WTC11 (cell line): ENCODE results near the gene FRMD8. TPM values are rescaled to one million over a fixed set of nuclear protein-coding genes. Genes with fewer than 3 reads are reported as not detected.

Experiments used
- ATAC-seq: fragments of 200-7000 bp; cut with Tn5 transposase; 2 replicates; pipeline ENCODE4 v1.10.0; 2021; ENCODE audit warnings: mild to moderate bottlenecking, moderate library complexity
- CTCF ChIA-PET: fragments of 300-600 bp; sonication (Branson Sonifier 250); formaldehyde crosslinking; loops from one replicate; lab custom pipeline; 2021; ENCODE audit warnings: antibody characterized with exemption; lab: Charles Lee
- POLR2A ChIA-PET: fragments of 350-600 bp; sonication (Branson Sonifier 250); formaldehyde crosslinking; loops from one replicate; lab custom pipeline; 2021; ENCODE audit warnings: antibody characterized with exemption; lab: Charles Lee
- DNase-seq: peaks from one replicate; pipeline ENCODE4 v3.0.0; 2021; ENCODE audit warnings: low spot score
- H3K27ac Mint-ChIP-seq: 2 replicates; pipeline ENCODE4 v1.8.0; 2021; ENCODE audit warnings: mixed read lengths
- H3K27me3 Mint-ChIP-seq: 2 replicates; pipeline ENCODE4 v1.8.0; 2021; ENCODE audit warnings: low read depth, mild to moderate bottlenecking, moderate library complexity, mixed read lengths
- H3K36me3 Mint-ChIP-seq: 2 replicates; pipeline ENCODE4 v1.8.0; 2021; ENCODE audit warnings: mixed read lengths
- H3K4me1 Mint-ChIP-seq: 2 replicates; pipeline ENCODE4 v1.8.0; 2022; ENCODE audit warnings: mixed read lengths
- H3K4me3 Mint-ChIP-seq: 2 replicates; pipeline ENCODE4 v1.8.0; 2021; ENCODE audit warnings: mild to moderate bottlenecking, moderate library complexity, mixed read lengths
- H3K9me3 Mint-ChIP-seq: 2 replicates; pipeline ENCODE4 v1.8.0; 2021; ENCODE audit warnings: mixed read lengths
- ATF1 ChIP-seq: sonication (generic); formaldehyde crosslinking; IDR thresholded peaks from 2 replicates; pipeline ENCODE4 v1.8.1; 2023; ENCODE audit warnings: mild to moderate bottlenecking, moderate library complexity, missing genetic modification reagents
- ATF6 ChIP-seq: sonication (generic); formaldehyde crosslinking; IDR thresholded peaks from 2 replicates; pipeline ENCODE4 v1.8.1; 2023; ENCODE audit warnings: mild to moderate bottlenecking, missing genetic modification reagents
- GTF2I ChIP-seq: fragments of 250-450 bp; sonication (Bioruptor Pico); conservative IDR thresholded peaks from 2 replicates; pipeline ENCODE4 v1.4.0; 2021; ENCODE audit warnings: mild to moderate bottlenecking
- MAX ChIP-seq: sonication (generic); formaldehyde crosslinking; IDR thresholded peaks from 2 replicates; pipeline ENCODE4 v1.8.0; 2022; ENCODE audit warnings: mild to moderate bottlenecking, missing genetic modification reagents
- MLX ChIP-seq: sonication (generic); formaldehyde crosslinking; IDR thresholded peaks from 2 replicates; pipeline ENCODE4 v1.8.1; 2023; ENCODE audit warnings: mild to moderate bottlenecking, missing genetic modification reagents, moderate library complexity
- MXD4 ChIP-seq: fragments of 250-450 bp; sonication (Bioruptor Pico); IDR thresholded peaks from 2 replicates; pipeline ENCODE4 v1.8.0; 2021; ENCODE audit warnings: mild to moderate bottlenecking, moderate library complexity, borderline replicate concordance
- MYBL2 ChIP-seq: sonication (generic); formaldehyde crosslinking; IDR thresholded peaks from 2 replicates; pipeline ENCODE4 v1.8.1; 2023; ENCODE audit warnings: mild to moderate bottlenecking, moderate library complexity, missing genetic modification reagents
- NFATC4 ChIP-seq: fragments of 250-450 bp; sonication (Bioruptor Pico); IDR thresholded peaks from 2 replicates; pipeline ENCODE4 v1.9.0; 2021; ENCODE audit warnings: mild to moderate bottlenecking
- RELA ChIP-seq: sonication (generic); formaldehyde crosslinking; IDR thresholded peaks from 2 replicates; pipeline ENCODE4 v1.8.1; 2022; ENCODE audit warnings: missing genetic modification reagents, mild to moderate bottlenecking, borderline replicate concordance
- RORB ChIP-seq: fragments of 250-450 bp; sonication (Bioruptor Pico); IDR thresholded peaks from 2 replicates; pipeline ENCODE4 v1.9.0; 2021; ENCODE audit warnings: mild to moderate bottlenecking
- SMAD3 ChIP-seq: sonication (generic); formaldehyde crosslinking; IDR thresholded peaks from 2 replicates; pipeline ENCODE4 v1.8.0; 2022; ENCODE audit warnings: missing genetic modification reagents, mild to moderate bottlenecking, borderline replicate concordance
- TEAD4 ChIP-seq: sonication (generic); formaldehyde crosslinking; IDR thresholded peaks from 2 replicates; pipeline ENCODE4 v1.8.0; 2022; ENCODE audit warnings: mild to moderate bottlenecking, missing genetic modification reagents
- ZNF281 ChIP-seq: sonication (generic); formaldehyde crosslinking; IDR thresholded peaks from 2 replicates; pipeline ENCODE4 v1.8.0; 2023; ENCODE audit warnings: mild to moderate bottlenecking, missing genetic modification reagents
- ZNF532 ChIP-seq: fragments of 250-450 bp; sonication (Bioruptor Pico); IDR thresholded peaks from 2 replicates; pipeline ENCODE4 v1.9.0; 2021; ENCODE audit warnings: mild to moderate bottlenecking, borderline replicate concordance
- total RNA-seq: library from RNA; stranded (reverse); gene quantifications from 3 replicates; pipeline ENCODE4 v1.2.3, GENCODE V29; 2021

FRMD8 gene
- total RNA-seq, 1 experiment from 2014 or later = 23.7 TPM

GRCh38 chr11:65431451-65432099 lies 45.1 kb downstream of the FRMD8 start:
- Mint-ChIP-seq H3K4me3 (no peak overlapping the region), H3K36me3 (no peaks in the 10 kb centered on the region), H3K27ac (no peak overlapping the region), H3K4me1 (peaks cover 38% of the 10 kb centered on the region), H3K9me3 (no peaks in the 10 kb centered on the region), H3K27me3 (no peaks in the 10 kb centered on the region)
- POLR2A ChIA-PET = no interaction called here
- TF ChIP-seq GTF2I (CRISPR knock-in tag) = no peak
- no peak for TF ChIP-seq SMAD3 (CRISPR knock-in tag)
- TF ChIP-seq ATF6 (CRISPR knock-in tag) = no peak
- TF ChIP-seq TEAD4 (CRISPR knock-in tag) = no peak
- TF ChIP-seq NFATC4 (CRISPR knock-in tag) = no peak
- no peak for TF ChIP-seq MLX (CRISPR knock-in tag)
- TF ChIP-seq MYBL2 (CRISPR knock-in tag) = no peak
- TF ChIP-seq RORB (CRISPR knock-in tag) = no peak
- TF ChIP-seq ZNF532 = no peak
- no peak for TF ChIP-seq ATF1 (CRISPR knock-in tag)
- TF ChIP-seq ZNF281 (CRISPR knock-in tag) = no peak
- TF ChIP-seq MXD4 = no peak
- DNase-seq = no peak
- CTCF ChIA-PET = interaction anchor here (1.0 to 1.4 kb wide), 3 partner anchors 14 to 37 kb away, joined by 7 to 9 read pairs (median 8); no protein-coding TSS in a partner anchor
- no peak for ATAC-seq

GRCh38 chr11:65432100-65432650 lies 45.7 kb downstream of the FRMD8 start:
- TF ChIP-seq RELA (CRISPR knock-in tag) = no peak
- TF ChIP-seq ZNF532 = no peak
- no peak for TF ChIP-seq MAX (CRISPR knock-in tag)
- Mint-ChIP-seq H3K4me1 (peaks cover 32% of the 10 kb centered on the region), H3K27ac (no peak overlapping the region), H3K9me3 (no peaks in the 10 kb centered on the region), H3K27me3 (no peaks in the 10 kb centered on the region), H3K36me3 (no peaks in the 10 kb centered on the region), H3K4me3 (no peak overlapping the region)
- no peak for DNase-seq
- ATAC-seq = no peak
- ChIA-PET CTCF (interaction anchor here (1.0 to 1.4 kb wide), 3 partner anchors 14 to 37 kb away, joined by 7 to 9 read pairs (median 8); no protein-coding TSS in a partner anchor), POLR2A (interaction anchor here (0.7 to 1.0 kb wide), 3 partner anchors 10 to 76 kb away, joined by 3 to 4 read pairs (median 4); no protein-coding TSS in a partner anchor)
